HG02678 (cell line): ENCODE measurements around the gene TADA1.
"Not testable (repeated sequence)": the region's sequence is repeated elsewhere in the genome, so short reads cannot be mapped to it uniquely, and the experiment has no call there.

Experiments used
- ATAC-seq: cut with Tn5 transposase; IDR thresholded peaks from one replicate; pipeline ENCODE4 v1.9.1; 2021; ENCODE audit warnings: mild to moderate bottlenecking, moderate library complexity; ENCODE audit not compliant: unreplicated experiment

The TADA1 gene

GRCh38 chr1:166895766-166896165 lies 19.7 kb upstream of the TADA1 start:
- no peak for ATAC-seq

- no peak for ATAC-seq
Measured at GRCh38 chr1:166889776-166890175, 13.7 kb upstream of the TADA1 start.

GRCh38 chr1:166888373-166889111 lies 12.5 kb upstream of the TADA1 start:
- ATAC-seq, result no peak

GRCh38 chr1:166884971-166885370 lies 8.9 kb upstream of the TADA1 start:
- no peak for ATAC-seq

GRCh38 chr1:166884040-166884642 lies 8.1 kb upstream of the TADA1 start:
- peak; percentile 59 for ATAC-seq

- no peak for ATAC-seq
Measured at GRCh38 chr1:166882893-166883292, 6.8 kb upstream of the TADA1 start.

- not testable (repeated sequence) for ATAC-seq
Measured at GRCh38 chr1:166878173-166878917, 2.3 kb upstream of the TADA1 start.

GRCh38 chr1:166876540-166876838 lies 425 bp upstream of the TADA1 start:
- ATAC-seq, result peak; percentile 1

GRCh38 chr1:166875302-166875733 lies 746 bp downstream of the TADA1 start:
- no peak for ATAC-seq

GRCh38 chr1:166874464-166874863 lies 1.6 kb downstream of the TADA1 start:
- ATAC-seq, result no peak

- ATAC-seq, result no peak
Measured at GRCh38 chr1:166870584-166870983, 5.5 kb downstream of the TADA1 start.

GRCh38 chr1:166869318-166870099 lies 6.6 kb downstream of the TADA1 start:
- peak; percentile 52 for ATAC-seq

GRCh38 chr1:166868639-166869038 lies 7.4 kb downstream of the TADA1 start:
- no peak for ATAC-seq

GRCh38 chr1:166865926-166866325 lies 10.1 kb downstream of the TADA1 start:
- ATAC-seq, result no peak

- peak; percentile 51 for ATAC-seq
Measured at GRCh38 chr1:166859597-166859996, 16.5 kb downstream of the TADA1 start.

- ATAC-seq, result no peak
Measured at GRCh38 chr1:166858726-166859419, 17.2 kb downstream of the TADA1 start.

GRCh38 chr1:166857995-166858394 lies 18.1 kb downstream of the TADA1 start:
- no peak for ATAC-seq

GRCh38 chr1:166855558-166855957 lies 20.5 kb downstream of the TADA1 start:
- ATAC-seq, result no peak

- ATAC-seq, result no peak
Measured at GRCh38 chr1:166852918-166853317, 23.1 kb downstream of the TADA1 start.

- ATAC-seq, result no peak
Measured at GRCh38 chr1:166849135-166849534, 26.9 kb downstream of the TADA1 start.

- ATAC-seq, result no peak
Measured at GRCh38 chr1:166848193-166848592, 27.9 kb downstream of the TADA1 start.
